Right cardiac atrium (tissue), 5 donors: ENCODE measurements around the gene GABRB1. TPM values are rescaled to one million over a fixed set of nuclear protein-coding genes. Genes with fewer than 3 reads are reported as not detected.
"Not testable (repeated sequence)": the region's sequence is repeated elsewhere in the genome, so short reads cannot be mapped to it uniquely, and the experiment has no call there.

Experiments used
- ATAC-seq, 2 donors: fragments of 200-7000 bp; cut with Tn5 transposase; one replicate each; pipeline versions ENCODE4 v1.8.0 to v1.9.1; 2020; ENCODE audit warnings: moderate library complexity in 2 of 2, mild to moderate bottlenecking in 1 of 2
- DNase-seq, 3 donors: peaks; one replicate each; pipeline ENCODE4 v3.0.0-alpha.2; 2020
- H3K27ac ChIP-seq: one replicate; pipeline ENCODE4 v1.5.1; 2013; ENCODE audit warnings: mild to moderate bottlenecking, low read length, control low read depth, moderate library complexity
- H3K27me3 ChIP-seq: one replicate; pipeline ENCODE4 v1.6.1; 2013; ENCODE audit not compliant: control insufficient read depth, insufficient read depth
- H3K4me1 ChIP-seq: one replicate; pipeline ENCODE4 v1.6.1; 2013; ENCODE audit warnings: low read length; ENCODE audit not compliant: control insufficient read depth, insufficient read depth
- H3K4me3 ChIP-seq: one replicate; pipeline ENCODE4 v1.5.1; 2013; ENCODE audit warnings: low read length, control low read depth
- H3K9me3 ChIP-seq: one replicate; pipeline ENCODE4 v1.6.1; 2013; ENCODE audit warnings: low read length; ENCODE audit not compliant: control insufficient read depth
- WGBS: extraction: QIAGEN DNeasy Blood & Tissue Kit; methylation state at CpG from one replicate; pipeline ENCODE4 v1.1.7; 2013; 5-methylcytosine and 5-hydroxymethylcytosine counted together
- intact Hi-C, 4 donors: fragments of 100-400 bp; cut with DNase I; formaldehyde crosslinking; loops; one replicate each; pipeline versions ENCODE4 v1.11.0 to v1.14.0; 2022 to 2023
- polyA plus RNA-seq: library from polyadenylated mRNA; stranded (reverse); fragments of 200-250 nt; gene quantifications from one replicate; pipeline ENCODE4 v1.2.3, GENCODE V29; 2013
- total RNA-seq, 4 donors: library from RNA; stranded (reverse); fragmentation: NEBNext Ultra II Directional; extraction: Animal tissue kit (Norgen Biotek cat#: 25700); gene quantifications; one replicate each; pipeline ENCODE4 v1.2.1, GENCODE V29; 2021
- donor health status: healthy with polysubstance abuse.
- donor health status: DM: no; HTN: yes; CAD: no.
- donor health status: DM: no; HTN: no; CAD: no.
- donor health status: DM: no; HTN: yes; CAD: no; lungs with severe emphysema.
- donor health status: DM: yes; HTN: yes; CAD: no.

The GABRB1 gene
- total and polyA plus RNA-seq, 5 donors, result 1.00 to 4.6 (median 3.1) TPM

GRCh38 chr4:47289805-47290204 lies 258.4 kb downstream of the GABRB1 start:
- Histone ChIP-seq H3K27ac (no peak overlapping the region), H3K4me3 (no peak overlapping the region), H3K4me1 (no peaks in the 10 kb centered on the region), H3K9me3 (no peaks in the 10 kb centered on the region), H3K27me3 (no peaks in the 10 kb centered on the region)
- intact Hi-C loops, result no loop called here
- DNase-seq (no peak), ATAC-seq (no peak)

DNA sequence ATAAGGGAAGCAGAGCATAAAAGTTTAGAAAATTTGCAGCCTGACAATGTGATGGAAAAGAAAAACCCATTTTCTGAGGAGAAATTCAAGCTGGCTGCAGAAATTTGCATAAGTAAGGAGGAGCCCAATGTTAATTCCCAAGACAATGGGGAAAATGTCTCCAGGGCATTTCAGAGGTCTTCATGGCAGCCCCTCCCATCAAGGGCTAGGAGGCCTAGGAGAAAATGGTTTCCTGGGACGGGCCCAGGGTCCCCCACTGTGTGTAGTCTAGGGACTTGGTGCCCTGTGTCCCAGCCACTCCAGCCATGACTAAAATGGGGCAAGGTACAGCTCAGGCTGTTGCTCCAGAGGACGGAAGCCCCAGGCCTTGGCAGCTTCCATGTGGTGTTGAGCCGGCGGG lies 259.5 kb downstream of the GABRB1 start:
- H3K4me1 ChIP-seq, ATAC-seq, intact Hi-C loops, H3K27ac ChIP-seq, DNase-seq, H3K4me3 ChIP-seq, H3K9me3 ChIP-seq, H3K27me3 ChIP-seq: not testable (repeated sequence)
- WGBS, result 88% methylated on average over 4 of the region's 4 CpGs

GRCh38 chr4:47309165-47309564 lies 277.8 kb downstream of the GABRB1 start:
- Histone ChIP-seq H3K4me1 (no peaks in the 10 kb centered on the region), H3K9me3 (no peaks in the 10 kb centered on the region), H3K4me3 (no peak overlapping the region), H3K27ac (no peak overlapping the region), H3K27me3 (no peaks in the 10 kb centered on the region)
- intact Hi-C loops, result no loop called here
- DNase-seq (no peak), ATAC-seq (no peak)

DNA sequence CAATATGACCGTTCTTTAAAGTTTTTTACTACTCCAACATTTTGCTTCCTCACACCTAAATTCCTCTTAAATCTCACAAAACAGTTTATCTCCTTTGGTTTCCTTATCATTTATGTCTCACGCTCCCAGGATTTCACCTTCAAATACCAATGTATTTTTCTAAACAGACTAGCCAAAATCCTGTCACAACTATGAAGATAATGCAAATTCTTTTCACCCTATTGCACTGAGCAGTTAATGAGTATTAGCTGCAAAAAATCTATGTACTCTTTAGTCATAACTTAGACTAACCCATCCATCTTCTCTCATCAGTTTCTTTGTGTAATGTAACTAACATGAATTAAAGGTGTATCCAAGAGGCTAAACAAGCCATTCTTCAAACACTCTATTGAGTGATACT lies 280.8 kb downstream of the GABRB1 start:
- Histone ChIP-seq H3K9me3 (no peaks in the 10 kb centered on the region), H3K27ac (no peak overlapping the region), H3K27me3 (no peaks in the 10 kb centered on the region), H3K4me3 (no peak overlapping the region), H3K4me1 (no peaks in the 10 kb centered on the region)
- no peak for ATAC-seq
- no peak for DNase-seq
- intact Hi-C loops, result no loop called here
- 60% methylated on average over 2 of the region's 2 CpGs for WGBS

DNA sequence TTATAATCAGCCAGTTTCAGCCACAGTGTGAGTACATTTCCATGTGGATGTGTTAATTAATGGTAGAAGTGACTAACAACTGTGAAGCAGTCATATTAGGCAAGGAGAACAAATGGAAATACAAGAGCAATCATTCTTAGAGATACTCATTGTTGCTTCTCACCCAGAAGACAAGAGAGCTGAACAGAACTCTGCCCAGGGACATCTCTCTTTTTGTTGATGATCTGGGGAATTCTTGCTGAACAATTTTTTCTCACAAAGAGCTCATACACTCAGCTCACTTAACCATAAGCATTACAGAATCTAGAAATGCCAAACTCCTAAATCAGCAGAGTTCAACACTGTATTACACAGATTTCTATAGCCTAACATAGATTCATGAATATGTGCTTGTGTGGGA lies 282.0 kb downstream of the GABRB1 start:
- H3K27me3 ChIP-seq, result no peaks in the 10 kb centered on the region
- H3K4me1 ChIP-seq, result no peaks in the 10 kb centered on the region
- H3K4me3 ChIP-seq, result no peak overlapping the region
- no peaks in the 10 kb centered on the region for H3K9me3 ChIP-seq
- intact Hi-C loops, result no loop called here
- ATAC-seq, result no peak
- no peak overlapping the region for H3K27ac ChIP-seq
- no peak for DNase-seq

- H3K4me3 ChIP-seq, result no peak overlapping the region
- no peak for DNase-seq
- no peaks in the 10 kb centered on the region for H3K27me3 ChIP-seq
- no peak for ATAC-seq
- no peak overlapping the region for H3K27ac ChIP-seq
- no peaks in the 10 kb centered on the region for H3K4me1 ChIP-seq
- intact Hi-C loops, result no loop called here
- no peaks in the 10 kb centered on the region for H3K9me3 ChIP-seq
Observed at GRCh38 chr4:47315346-47315745, 284.0 kb downstream of the GABRB1 start.

DNA sequence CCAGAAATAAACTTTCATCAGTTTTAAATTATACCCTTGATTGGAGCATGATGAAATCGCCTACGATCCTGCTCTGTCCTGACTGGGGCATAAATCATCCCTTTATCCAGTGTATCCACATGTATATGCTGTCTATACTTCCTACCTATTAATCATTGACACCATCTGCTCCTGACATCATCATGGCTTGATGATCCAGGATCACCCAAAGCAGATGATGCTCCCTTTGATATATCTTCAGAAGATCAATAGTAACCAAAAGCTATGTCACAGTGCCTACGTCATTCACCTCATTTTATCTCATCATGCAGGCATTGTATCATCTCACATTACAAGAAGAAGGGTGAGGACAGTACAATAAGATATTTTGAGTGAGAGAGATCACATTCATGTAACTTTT lies 294.7 kb downstream of the GABRB1 start:
- Histone ChIP-seq H3K4me1 (no peaks in the 10 kb centered on the region), H3K27me3 (no peaks in the 10 kb centered on the region), H3K9me3 (no peaks in the 10 kb centered on the region), H3K27ac (no peak overlapping the region), H3K4me3 (no peak overlapping the region)
- ATAC-seq (no peak), DNase-seq (no peak)
- intact Hi-C loops, result no loop called here
- WGBS, result 84% methylated on average over 3 of the region's 3 CpGs

- intact Hi-C loops, result loop anchor here in 1 of 4 donors (5.0 kb wide), 1 partner anchor 419 kb away; no protein-coding TSS in a partner anchor
- H3K4me3 ChIP-seq, result no peak overlapping the region
- no peaks in the 10 kb centered on the region for H3K4me1 ChIP-seq
- no peaks in the 10 kb centered on the region for H3K27me3 ChIP-seq
- H3K27ac ChIP-seq, result no peak overlapping the region
- no peak for ATAC-seq
- no peak for DNase-seq
- no peaks in the 10 kb centered on the region for H3K9me3 ChIP-seq
Observed at GRCh38 chr4:47330866-47331265, 299.5 kb downstream of the GABRB1 start.

DNA sequence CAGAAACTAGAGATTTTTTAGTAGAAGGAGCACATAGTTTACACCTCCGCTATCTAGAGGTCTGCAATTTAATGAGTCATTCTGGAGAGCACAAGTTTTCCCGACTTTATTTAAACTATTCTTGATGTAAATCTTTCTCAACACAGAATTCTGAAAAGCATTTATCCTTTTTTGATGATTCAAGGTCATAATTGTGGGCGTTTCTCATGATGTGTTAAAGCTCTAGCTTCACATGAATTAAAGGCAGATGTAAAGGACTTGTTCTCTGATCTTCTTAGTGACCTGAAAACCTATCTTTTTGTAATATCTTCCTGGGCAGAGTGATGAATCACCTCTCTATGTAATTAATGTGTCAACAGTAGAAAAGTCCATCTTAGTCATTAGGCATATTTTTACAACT lies 303.3 kb downstream of the GABRB1 start:
- no peak for DNase-seq
- Histone ChIP-seq H3K9me3 (no peaks in the 10 kb centered on the region), H3K27ac (no peak overlapping the region), H3K27me3 (no peaks in the 10 kb centered on the region), H3K4me3 (no peak overlapping the region), H3K4me1 (no peaks in the 10 kb centered on the region)
- 66% methylated on average over 3 of the region's 3 CpGs for WGBS
- ATAC-seq, result no peak
- intact Hi-C loops, result loop anchor here in 1 of 4 donors (5.0 kb wide), 1 partner anchor 422 kb away; no protein-coding TSS in a partner anchor

GRCh38 chr4:47337893-47338292 lies 306.5 kb downstream of the GABRB1 start:
- WGBS, result 58% methylated on average over 2 of the region's 2 CpGs
- DNase-seq (no peak), ATAC-seq (no peak)
- Histone ChIP-seq H3K27me3 (no peaks in the 10 kb centered on the region), H3K9me3 (no peaks in the 10 kb centered on the region), H3K4me3 (no peak overlapping the region), H3K27ac (no peak overlapping the region), H3K4me1 (no peaks in the 10 kb centered on the region)
- intact Hi-C loops, result no loop called here

- intact Hi-C loops, result no loop called here
- ATAC-seq, result no peak
Observed at GRCh38 chr4:47340914-47341313, 309.5 kb downstream of the GABRB1 start.

DNA sequence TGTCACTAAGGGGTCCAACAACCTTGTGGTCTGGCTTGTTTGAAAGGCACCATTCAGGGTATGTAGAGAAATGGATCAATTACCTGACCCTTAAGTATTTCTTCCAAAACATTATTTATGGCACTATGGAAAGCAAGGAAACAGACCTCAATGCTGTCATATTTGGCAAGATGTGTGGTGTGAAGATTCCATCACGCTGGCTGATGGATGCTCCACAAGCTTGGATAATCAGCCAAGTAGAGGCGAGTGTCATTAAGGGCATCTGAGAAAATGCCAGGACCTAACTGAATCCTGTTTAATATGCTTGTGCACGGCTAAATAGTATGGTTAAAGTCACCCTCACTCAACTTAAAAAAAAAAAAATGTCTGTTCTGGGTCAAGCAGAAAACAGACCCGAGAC lies 311.4 kb downstream of the GABRB1 start:
- H3K9me3 ChIP-seq, result no peaks in the 10 kb centered on the region
- intact Hi-C loops, result no loop called here
- DNase-seq (no peak), ATAC-seq (no peak)
- WGBS, result 49% methylated on average over 4 of the region's 4 CpGs
- H3K27ac ChIP-seq, result no peak overlapping the region
- H3K27me3 ChIP-seq, result no peaks in the 10 kb centered on the region
- no peaks in the 10 kb centered on the region for H3K4me1 ChIP-seq
- H3K4me3 ChIP-seq, result no peak overlapping the region

More at GRCh38 chr4:47340914-47341313, 309.5 kb downstream of the GABRB1 start:
- Histone ChIP-seq H3K27ac (no peak overlapping the region), H3K9me3 (no peaks in the 10 kb centered on the region), H3K4me1 (no peaks in the 10 kb centered on the region), H3K4me3 (no peak overlapping the region), H3K27me3 (no peaks in the 10 kb centered on the region)
- 82% methylated on average over 2 of the region's 2 CpGs for WGBS
- DNase-seq, result no peak
